Measurements from ENCODE around the gene TCF20.

DNA sequence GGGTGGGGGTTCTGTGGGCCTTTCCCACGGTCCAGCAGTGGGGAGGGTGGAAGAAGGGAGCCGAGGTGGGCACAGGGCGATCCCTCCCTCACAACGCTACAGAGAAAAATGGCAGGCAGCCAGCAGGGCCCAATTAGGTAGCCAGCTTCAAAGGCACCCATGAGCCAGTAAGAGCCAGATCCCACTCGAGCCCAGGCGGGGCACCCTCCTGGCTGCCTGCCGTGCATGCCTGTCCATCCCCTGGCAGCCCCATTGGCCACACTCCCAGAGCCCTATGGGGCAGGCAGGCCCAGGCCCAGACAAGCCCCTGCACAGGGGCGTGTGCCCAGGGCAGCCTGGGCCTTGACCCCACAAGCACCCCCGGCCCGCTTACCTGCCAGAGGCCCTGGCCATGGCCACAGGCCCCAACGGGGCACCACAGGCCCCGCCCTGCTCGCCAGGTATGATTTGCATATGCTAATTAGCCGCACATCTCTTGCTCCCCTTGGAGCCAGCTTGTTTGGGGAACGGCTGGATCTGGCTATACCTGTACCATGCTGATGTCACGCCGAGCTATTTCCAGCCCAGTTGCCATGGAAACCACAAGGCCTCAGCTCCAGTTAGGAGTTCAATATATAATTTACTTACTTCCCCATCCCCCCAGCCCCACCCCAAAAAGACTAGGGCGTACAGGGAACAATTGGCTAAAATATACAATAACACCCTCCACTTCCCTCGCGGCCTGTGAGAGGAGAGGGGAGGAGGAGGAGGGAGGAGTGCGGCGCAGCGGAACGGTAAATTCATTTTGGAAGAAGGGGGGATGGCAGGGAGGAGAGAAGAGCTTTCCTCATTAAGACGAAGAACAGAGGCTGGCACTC is 47.5 kb upstream of the TCF20 start:
- TF ChIP-seq, protein P1, sequence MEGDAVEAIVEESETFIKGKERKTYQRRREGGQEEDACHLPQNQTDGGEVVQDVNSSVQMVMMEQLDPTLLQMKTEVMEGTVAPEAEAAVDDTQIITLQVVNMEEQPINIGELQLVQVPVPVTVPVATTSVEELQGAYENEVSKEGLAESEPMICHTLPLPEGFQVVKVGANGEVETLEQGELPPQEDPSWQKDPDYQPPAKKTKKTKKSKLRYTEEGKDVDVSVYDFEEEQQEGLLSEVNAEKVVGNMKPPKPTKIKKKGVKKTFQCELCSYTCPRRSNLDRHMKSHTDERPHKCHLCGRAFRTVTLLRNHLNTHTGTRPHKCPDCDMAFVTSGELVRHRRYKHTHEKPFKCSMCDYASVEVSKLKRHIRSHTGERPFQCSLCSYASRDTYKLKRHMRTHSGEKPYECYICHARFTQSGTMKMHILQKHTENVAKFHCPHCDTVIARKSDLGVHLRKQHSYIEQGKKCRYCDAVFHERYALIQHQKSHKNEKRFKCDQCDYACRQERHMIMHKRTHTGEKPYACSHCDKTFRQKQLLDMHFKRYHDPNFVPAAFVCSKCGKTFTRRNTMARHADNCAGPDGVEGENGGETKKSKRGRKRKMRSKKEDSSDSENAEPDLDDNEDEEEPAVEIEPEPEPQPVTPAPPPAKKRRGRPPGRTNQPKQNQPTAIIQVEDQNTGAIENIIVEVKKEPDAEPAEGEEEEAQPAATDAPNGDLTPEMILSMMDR (IDR thresholded peaks at IDR 0.05 in 4 of 5, conservative IDR thresholded peaks at IDR 0.05 in 1 of 5): no peak
- no peak for TF ChIP-seq POLR2A (IDR thresholded peaks at IDR 0.05)
